ENCODE results near the gene EFCAB6.
A peak's percentile ranks its signal among the peaks of the same experiment; 100 is the strongest.

EFCAB6 gene

DNA sequence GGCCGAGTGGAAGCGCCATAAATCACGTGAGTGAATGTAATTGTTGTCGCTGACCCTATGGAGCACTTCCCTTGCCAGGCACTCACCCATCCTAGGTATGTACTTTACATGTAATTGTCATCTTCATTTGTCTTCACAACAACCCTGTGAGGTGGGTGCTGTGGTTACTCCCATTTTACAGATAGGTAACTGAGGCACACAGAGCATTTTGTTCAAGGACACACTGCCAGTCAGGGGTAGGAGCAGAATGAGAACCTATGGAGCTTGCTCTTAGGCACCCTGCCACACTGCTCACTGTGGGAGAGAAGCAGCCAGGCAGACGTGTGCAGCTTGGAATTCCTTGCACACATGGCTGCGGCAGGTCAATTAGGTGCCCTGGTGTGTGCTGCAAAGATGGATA is 785 bp upstream of the EFCAB6 start:
- TF ChIP-seq, protein P1, sequence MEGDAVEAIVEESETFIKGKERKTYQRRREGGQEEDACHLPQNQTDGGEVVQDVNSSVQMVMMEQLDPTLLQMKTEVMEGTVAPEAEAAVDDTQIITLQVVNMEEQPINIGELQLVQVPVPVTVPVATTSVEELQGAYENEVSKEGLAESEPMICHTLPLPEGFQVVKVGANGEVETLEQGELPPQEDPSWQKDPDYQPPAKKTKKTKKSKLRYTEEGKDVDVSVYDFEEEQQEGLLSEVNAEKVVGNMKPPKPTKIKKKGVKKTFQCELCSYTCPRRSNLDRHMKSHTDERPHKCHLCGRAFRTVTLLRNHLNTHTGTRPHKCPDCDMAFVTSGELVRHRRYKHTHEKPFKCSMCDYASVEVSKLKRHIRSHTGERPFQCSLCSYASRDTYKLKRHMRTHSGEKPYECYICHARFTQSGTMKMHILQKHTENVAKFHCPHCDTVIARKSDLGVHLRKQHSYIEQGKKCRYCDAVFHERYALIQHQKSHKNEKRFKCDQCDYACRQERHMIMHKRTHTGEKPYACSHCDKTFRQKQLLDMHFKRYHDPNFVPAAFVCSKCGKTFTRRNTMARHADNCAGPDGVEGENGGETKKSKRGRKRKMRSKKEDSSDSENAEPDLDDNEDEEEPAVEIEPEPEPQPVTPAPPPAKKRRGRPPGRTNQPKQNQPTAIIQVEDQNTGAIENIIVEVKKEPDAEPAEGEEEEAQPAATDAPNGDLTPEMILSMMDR (IDR thresholded peaks at IDR 0.05; ENCODE audit: insufficient read depth, low read length, missing control alignments) = no peak
- H3K4me3 ChIP-seq (ENCODE audit: low read depth, low read length) = peak overlapping the region; percentile 98
- ChIA-PET POLR2A (interaction anchor here (1.9 kb wide), 1 partner anchor 14 kb away, joined by 12 read pairs; no protein-coding TSS in a partner anchor), CTCF (interaction anchor here (2.3 kb wide), 1 partner anchor 17 kb away, joined by 12 read pairs; no protein-coding TSS in a partner anchor)
- no peak for DNase-seq (ENCODE audit: low read depth, low spot score)

DNA sequence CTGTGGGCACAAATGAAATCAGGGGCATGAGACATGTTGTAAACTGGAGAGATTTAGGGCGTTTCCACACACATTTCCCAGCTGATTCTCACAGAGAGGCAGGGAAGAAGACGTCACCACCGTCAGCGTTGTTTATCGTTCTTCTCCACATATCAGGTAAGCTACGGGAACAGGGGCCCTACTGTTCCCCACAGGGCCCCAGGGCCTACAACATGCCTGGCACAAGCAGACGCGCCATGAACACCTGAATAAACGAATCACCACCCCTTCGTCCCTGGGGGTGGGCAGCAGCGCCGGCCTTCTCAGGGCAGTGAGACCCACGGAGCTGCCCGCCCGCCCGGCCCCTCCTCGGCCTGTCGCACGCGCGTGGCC is 342 bp downstream of the EFCAB6 start:
- H3K4me3 ChIP-seq (ENCODE audit: low read depth, low read length) = peak overlapping the region; percentile 98
- no peak for DNase-seq (ENCODE audit: low read depth, low spot score)
- ChIA-PET CTCF (interaction anchor here (1.3 to 2.3 kb wide), 3 partner anchors 15 to 73 kb away, joined by 3 to 12 read pairs (median 6); no protein-coding TSS in a partner anchor), POLR2A (interaction anchor here (1.1 to 1.9 kb wide), 2 partner anchors 15 kb away, joined by 3 to 12 read pairs; no protein-coding TSS in a partner anchor)
- TF ChIP-seq, protein P1 (IDR thresholded peaks at IDR 0.05; ENCODE audit: insufficient read depth, low read length, missing control alignments) = no peak

DNA sequence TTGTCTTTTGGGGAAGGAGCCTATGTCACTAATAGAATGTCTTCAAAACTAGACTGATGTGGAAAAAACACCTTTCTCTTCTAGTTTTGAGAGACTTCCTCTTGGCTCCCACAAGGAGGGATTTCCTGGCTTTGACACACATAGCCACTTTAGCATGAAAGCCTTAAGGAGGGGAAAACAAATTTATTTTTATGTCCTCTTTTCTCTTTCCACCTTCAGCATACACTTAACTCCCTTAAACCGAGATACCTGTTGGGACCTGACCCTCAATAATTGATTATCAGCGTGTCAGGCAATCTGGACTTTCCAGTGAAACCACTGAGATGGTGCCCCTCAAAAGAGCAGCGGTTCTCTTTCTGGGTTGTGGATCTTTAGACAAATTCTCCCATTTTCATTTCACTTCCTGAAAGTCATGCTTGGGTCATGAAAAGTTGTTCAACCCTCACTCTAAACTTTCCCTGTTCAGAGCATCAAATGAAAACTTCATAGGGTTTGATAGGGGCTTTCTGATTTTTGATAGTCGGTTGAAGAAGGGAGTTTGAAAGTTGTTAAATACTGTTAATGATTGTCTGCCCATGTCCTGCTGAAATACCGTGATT is 9.1 kb downstream of the EFCAB6 start:
- no peak for DNase-seq (ENCODE audit: low read depth, low spot score)
- CTCF ChIA-PET = no interaction called here
- TF ChIP-seq, protein P1 (IDR thresholded peaks at IDR 0.05; ENCODE audit: insufficient read depth, low read length, missing control alignments) = no peak
- POLR2A ChIA-PET = no interaction called here
- no peak overlapping the region for H3K4me3 ChIP-seq (ENCODE audit: low read depth, low read length)

DNA sequence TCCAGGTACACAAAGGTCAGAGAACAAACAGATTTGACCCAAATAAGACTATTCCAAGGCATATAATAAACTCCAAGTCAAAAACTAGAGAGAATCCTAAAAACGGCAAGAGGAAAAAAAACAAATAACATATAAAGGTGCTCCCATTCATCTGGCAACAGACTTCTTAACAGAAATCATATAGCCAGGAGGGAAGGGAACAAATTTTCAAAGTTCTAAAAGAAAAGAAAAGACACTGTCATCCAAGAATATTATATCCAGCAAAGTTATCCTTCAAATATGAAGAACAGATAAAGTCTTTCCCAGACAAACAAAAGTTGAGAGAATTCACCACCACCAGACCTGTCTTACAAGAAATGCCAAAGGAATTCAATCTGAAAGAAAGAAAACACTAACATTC is 11.1 kb downstream of the EFCAB6 start:
- no peak overlapping the region for H3K4me3 ChIP-seq (ENCODE audit: low read depth, low read length)
- CTCF ChIA-PET = no interaction called here
- TF ChIP-seq, protein P1 (IDR thresholded peaks at IDR 0.05; ENCODE audit: insufficient read depth, low read length, missing control alignments) = no peak
- POLR2A ChIA-PET = no interaction called here
- DNase-seq (ENCODE audit: low read depth, low spot score) = no peak

DNA sequence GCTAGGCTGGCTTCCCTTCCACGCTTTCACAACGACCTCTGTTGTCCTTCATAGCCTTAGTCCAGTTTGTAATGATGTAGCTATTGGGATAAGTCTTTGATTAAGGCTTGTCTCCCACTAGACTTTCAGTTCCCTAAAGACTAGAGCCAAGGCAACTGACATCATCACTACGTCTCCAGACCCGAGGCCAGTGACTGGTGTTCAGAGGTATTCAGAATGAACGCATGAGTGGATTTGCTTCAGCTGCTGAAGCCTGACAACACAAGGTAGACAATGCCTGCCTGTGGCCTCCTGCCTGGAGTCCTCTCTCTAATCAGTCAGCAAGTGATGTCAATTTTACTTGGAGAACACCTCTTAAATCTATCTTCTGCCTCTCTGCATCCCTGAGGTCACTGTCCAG is 13.6 kb downstream of the EFCAB6 start:
- DNase-seq (ENCODE audit: low read depth, low spot score) = no peak
- no peak overlapping the region for H3K4me3 ChIP-seq (ENCODE audit: low read depth, low read length)
- TF ChIP-seq, protein P1 (IDR thresholded peaks at IDR 0.05; ENCODE audit: insufficient read depth, low read length, missing control alignments) = no peak
- ChIA-PET CTCF (no interaction called here), POLR2A (no interaction called here)

DNA sequence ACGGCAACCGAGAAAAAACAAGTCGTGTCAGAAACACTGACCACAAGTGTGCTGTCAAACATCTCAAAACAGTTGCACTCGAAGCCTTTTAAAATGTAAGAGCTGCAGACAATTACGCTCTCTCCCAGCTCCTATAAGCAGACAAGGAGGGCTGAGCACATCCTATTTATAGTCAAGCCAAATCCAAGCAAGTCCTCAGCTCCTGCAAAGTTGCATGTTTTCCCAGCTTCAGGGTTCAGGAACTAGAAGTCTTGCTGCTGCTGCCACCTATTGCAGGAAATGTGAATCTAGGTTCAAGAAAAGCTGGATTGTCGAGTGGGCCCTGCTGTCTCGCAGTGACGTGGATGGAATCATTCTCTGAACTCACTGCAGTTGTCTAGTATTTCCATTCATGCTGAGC is 15.5 kb downstream of the EFCAB6 start:
- DNase-seq (ENCODE audit: low read depth, low spot score) = peak; percentile 34
- CTCF ChIA-PET = interaction anchor here (1.0 to 3.5 kb wide), 7 partner anchors 15 to 410 kb away, joined by 3 to 12 read pairs (median 5); partner anchors contain the start of gene EFCAB6

More for the DNA sequence above, 15.5 kb downstream of the EFCAB6 start:
- TF ChIP-seq, protein P1 (IDR thresholded peaks at IDR 0.05; ENCODE audit: insufficient read depth, low read length, missing control alignments) = peak; percentile 58
- POLR2A ChIA-PET = interaction anchor here (0.7 kb wide), 1 partner anchor 15 kb away, joined by 3 read pairs; the partner anchor contains the start of gene EFCAB6
- no peak overlapping the region for H3K4me3 ChIP-seq (ENCODE audit: low read depth, low read length)

Data from AG04449 (cell line).